ENCODE results near the gene FREM1.

FREM1 gene

GRCh38 chr9:14768405-14769229, 141.6 kb downstream of the FREM1 start:
- peak; percentile 72 for TF ChIP-seq CTCF (IDR thresholded peaks at IDR 0.05; ENCODE audit: poor library complexity, severe bottlenecking)
- no peak for DNase-seq (ENCODE audit: low spot score)
- Histone ChIP-seq H3K9me3 (ENCODE audit: severe bottlenecking) (no peaks in the 10 kb centered on the region), H3K36me3 (ENCODE audit: low read depth) (no peaks in the 10 kb centered on the region), H3K27ac (ENCODE audit: poor library complexity, severe bottlenecking) (no peak overlapping the region), H3K4me3 (ENCODE audit: severe bottlenecking) (no peak overlapping the region), H3K4me1 (ENCODE audit: insufficient read depth, poor library complexity, severe bottlenecking) (no peaks in the 10 kb centered on the region), H3K27me3 (ENCODE audit: insufficient read depth, poor library complexity, severe bottlenecking) (peaks cover 11% of the 10 kb centered on the region)
- 0 out of 3 replicates have a peak, but pooled peaks have one; percentile 21 for ATAC-seq (ENCODE audit: low read depth)

GRCh38 chr9:14766299-14766698, 143.9 kb downstream of the FREM1 start:
- no peak for TF ChIP-seq CTCF (IDR thresholded peaks at IDR 0.05; ENCODE audit: poor library complexity, severe bottlenecking)
- no peak overlapping the region for H3K27ac ChIP-seq (ENCODE audit: poor library complexity, severe bottlenecking)
- ATAC-seq (ENCODE audit: low read depth) (no peak), DNase-seq (ENCODE audit: low spot score) (no peak)
- H3K4me1 ChIP-seq (ENCODE audit: insufficient read depth, poor library complexity, severe bottlenecking), result no peaks in the 10 kb centered on the region
- H3K27me3 ChIP-seq (ENCODE audit: insufficient read depth, poor library complexity, severe bottlenecking), result peaks cover 11% of the 10 kb centered on the region
- H3K9me3 ChIP-seq (ENCODE audit: severe bottlenecking), result no peaks in the 10 kb centered on the region
- no peak overlapping the region for H3K4me3 ChIP-seq (ENCODE audit: severe bottlenecking)
- H3K36me3 ChIP-seq (ENCODE audit: low read depth), result no peaks in the 10 kb centered on the region

GRCh38 chr9:14761584-14761983, 148.6 kb downstream of the FREM1 start:
- TF ChIP-seq CTCF (IDR thresholded peaks at IDR 0.05; ENCODE audit: poor library complexity, severe bottlenecking), result no peak
- Histone ChIP-seq H3K27ac (ENCODE audit: poor library complexity, severe bottlenecking) (no peak overlapping the region), H3K4me3 (ENCODE audit: severe bottlenecking) (no peak overlapping the region), H3K4me1 (ENCODE audit: insufficient read depth, poor library complexity, severe bottlenecking) (no peaks in the 10 kb centered on the region), H3K36me3 (ENCODE audit: low read depth) (no peaks in the 10 kb centered on the region), H3K9me3 (ENCODE audit: severe bottlenecking) (no peaks in the 10 kb centered on the region), H3K27me3 (ENCODE audit: insufficient read depth, poor library complexity, severe bottlenecking) (peaks cover 16% of the 10 kb centered on the region)
- DNase-seq (ENCODE audit: low spot score) (no peak), ATAC-seq (ENCODE audit: low read depth) (no peak)

GRCh38 chr9:14760060-14760459, 150.2 kb downstream of the FREM1 start:
- Histone ChIP-seq H3K27ac (ENCODE audit: poor library complexity, severe bottlenecking) (no peak overlapping the region), H3K27me3 (ENCODE audit: insufficient read depth, poor library complexity, severe bottlenecking) (peaks cover 18% of the 10 kb centered on the region), H3K4me1 (ENCODE audit: insufficient read depth, poor library complexity, severe bottlenecking) (no peaks in the 10 kb centered on the region), H3K9me3 (ENCODE audit: severe bottlenecking) (no peaks in the 10 kb centered on the region), H3K36me3 (ENCODE audit: low read depth) (no peaks in the 10 kb centered on the region), H3K4me3 (ENCODE audit: severe bottlenecking) (no peak overlapping the region)
- TF ChIP-seq CTCF (IDR thresholded peaks at IDR 0.05; ENCODE audit: poor library complexity, severe bottlenecking), result no peak
- ATAC-seq (ENCODE audit: low read depth) (no peak), DNase-seq (ENCODE audit: low spot score) (no peak)

GRCh38 chr9:14756291-14756690, 153.9 kb downstream of the FREM1 start:
- Histone ChIP-seq H3K27ac (ENCODE audit: poor library complexity, severe bottlenecking) (no peak overlapping the region), H3K36me3 (ENCODE audit: low read depth) (no peaks in the 10 kb centered on the region), H3K27me3 (ENCODE audit: insufficient read depth, poor library complexity, severe bottlenecking) (peaks cover 21% of the 10 kb centered on the region), H3K4me1 (ENCODE audit: insufficient read depth, poor library complexity, severe bottlenecking) (no peaks in the 10 kb centered on the region), H3K4me3 (ENCODE audit: severe bottlenecking) (no peak overlapping the region), H3K9me3 (ENCODE audit: severe bottlenecking) (no peaks in the 10 kb centered on the region)
- ATAC-seq (ENCODE audit: low read depth) (no peak), DNase-seq (ENCODE audit: low spot score) (no peak)
- no peak for TF ChIP-seq CTCF (IDR thresholded peaks at IDR 0.05; ENCODE audit: poor library complexity, severe bottlenecking)

Data from RWPE2 (cell line).